PFSK-1 (cell line): ENCODE data around the gene C9orf50.

Experiments used
- FOXP2 ChIP-seq: optimal IDR thresholded peaks from 2 replicates; pipeline ENCODE3; 2011; ENCODE audit warnings: borderline replicate concordance, control low read depth, inconsistent platforms; ENCODE audit not compliant: insufficient read depth; ENCODE audit errors: extremely low read length, extremely low read depth
- POLR2AphosphoS5 ChIP-seq: IDR thresholded peaks from 2 replicates; pipeline ENCODE4 v1.6.1; 2012; ENCODE audit warnings: low read depth, mild to moderate bottlenecking, control low read depth, low read length, moderate library complexity
- REST ChIP-seq, 2 experiments: IDR thresholded peaks; 2 replicates each; pipeline versions ENCODE4 v1.6.1 to v1.8.0; 2011 to 2012; ENCODE audit warnings: low read depth in 2 of 2, low read length in 2 of 2, control low read depth in 1 of 2, inconsistent platforms in 1 of 2, mild to moderate bottlenecking in 1 of 2, moderate library complexity in 1 of 2; ENCODE audit not compliant: insufficient read depth in 1 of 2
- SIN3A ChIP-seq: IDR thresholded peaks from 2 replicates; pipeline ENCODE4 v1.6.1; 2012; ENCODE audit warnings: mild to moderate bottlenecking, low read length, moderate library complexity, borderline replicate concordance; ENCODE audit not compliant: insufficient read depth
- TAF1 ChIP-seq: IDR thresholded peaks from 2 replicates; pipeline ENCODE4 v1.6.1; 2012; ENCODE audit warnings: low read length, control low read depth, borderline replicate concordance; ENCODE audit not compliant: insufficient read depth

The C9orf50 gene

DNA sequence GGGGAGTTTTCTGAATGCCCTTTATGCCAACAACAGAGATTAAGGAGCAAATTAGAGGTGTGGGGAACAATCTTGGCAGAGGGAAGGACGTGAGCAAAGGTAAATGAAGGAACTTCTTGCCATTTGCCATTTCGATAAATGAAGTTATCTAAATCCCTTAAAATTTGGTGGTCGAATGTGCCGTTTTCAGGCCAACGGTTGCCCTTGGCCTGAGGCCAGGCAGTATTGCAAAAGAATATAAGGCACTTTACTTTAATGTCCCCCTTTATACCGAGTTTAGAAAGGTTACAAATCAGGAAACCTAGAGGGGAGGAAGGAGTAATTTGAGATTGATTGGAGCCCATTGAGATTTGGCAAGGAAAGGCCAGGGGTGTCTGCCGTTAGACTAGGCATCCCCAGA is 26.3 kb downstream of the C9orf50 start:
- no peak for TF ChIP-seq POLR2AphosphoS5
- no peak for TF ChIP-seq SIN3A
- no peak for TF ChIP-seq TAF1
- TF ChIP-seq REST (IDR thresholded peaks at IDR 0.05; ENCODE audit: insufficient read depth in 1 of 2, low read depth in 2 of 2, low read length in 2 of 2) = no peak
- TF ChIP-seq FOXP2 = no peak

DNA sequence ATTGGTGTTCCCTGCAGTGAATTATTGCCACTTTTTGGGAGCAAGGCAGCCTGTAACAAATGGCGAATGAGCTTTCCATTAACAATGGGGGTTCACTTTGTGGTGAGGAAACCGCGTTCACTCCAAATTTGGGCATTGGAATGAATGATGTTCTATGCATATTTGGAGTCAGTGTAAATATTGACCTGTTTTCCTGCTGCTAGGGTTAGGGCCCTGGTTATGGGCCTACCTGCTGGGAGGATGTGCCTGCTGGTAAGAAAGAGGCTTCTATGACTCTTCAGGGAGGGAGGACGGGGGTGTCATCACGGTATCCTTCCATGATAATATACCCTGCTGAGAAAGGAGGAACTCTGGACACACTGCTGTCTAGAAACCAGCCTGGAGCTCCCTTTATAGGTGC is 29.0 kb downstream of the C9orf50 start:
- no peak for TF ChIP-seq REST (IDR thresholded peaks at IDR 0.05; ENCODE audit: insufficient read depth in 1 of 2, low read depth in 2 of 2, low read length in 2 of 2)
- no peak for TF ChIP-seq FOXP2
- no peak for TF ChIP-seq TAF1
- no peak for TF ChIP-seq SIN3A
- TF ChIP-seq POLR2AphosphoS5 = no peak

GRCh38 chr9:129590466-129590865 is 30.4 kb downstream of the C9orf50 start:
- no peak for TF ChIP-seq TAF1
- no peak for TF ChIP-seq REST (IDR thresholded peaks at IDR 0.05; ENCODE audit: insufficient read depth in 1 of 2, low read depth in 2 of 2, low read length in 2 of 2)
- no peak for TF ChIP-seq POLR2AphosphoS5

DNA sequence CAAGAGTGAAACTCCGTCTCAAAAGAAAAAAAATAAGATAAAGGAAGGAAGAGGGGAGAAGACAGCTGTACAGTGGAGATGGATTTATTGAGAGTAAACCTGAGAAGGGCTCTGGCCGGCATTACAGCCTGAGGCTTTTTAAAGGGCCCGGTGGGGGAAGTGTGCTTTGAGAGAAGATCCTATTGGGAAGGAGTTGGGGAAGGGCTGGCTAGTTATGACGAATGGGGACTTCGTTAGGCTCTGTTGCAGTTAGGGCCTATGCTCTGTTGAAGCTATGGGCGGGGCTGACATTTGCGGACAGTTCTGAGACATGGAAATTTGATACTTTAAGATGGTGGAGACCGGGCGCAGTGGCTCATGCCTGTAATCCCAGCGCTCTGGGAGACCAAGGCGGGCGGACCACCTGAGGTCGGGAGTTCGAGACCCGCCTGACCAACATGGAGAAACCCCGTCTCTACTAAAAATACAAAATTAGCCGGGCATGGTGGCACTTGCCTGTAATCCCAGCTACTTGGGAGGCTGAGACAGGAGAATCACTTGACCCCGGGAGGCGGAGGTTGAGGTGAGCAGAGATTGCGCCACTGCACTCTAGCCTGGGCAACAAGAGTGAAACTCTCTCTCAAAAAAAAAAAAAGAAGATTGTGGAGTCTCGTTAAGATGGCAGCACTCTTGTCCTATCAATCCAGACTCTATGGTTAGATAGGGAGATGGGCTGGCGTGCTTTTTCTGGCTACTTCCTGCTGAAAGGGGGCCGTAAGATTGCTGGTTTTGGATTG is 33.2 kb downstream of the C9orf50 start:
- TF ChIP-seq POLR2AphosphoS5 (no peak), TAF1 (no peak), FOXP2 (no peak), REST (IDR thresholded peaks at IDR 0.05; ENCODE audit: insufficient read depth in 1 of 2, low read depth in 2 of 2, low read length in 2 of 2) (no peak), SIN3A (no peak)

- no peak for TF ChIP-seq POLR2AphosphoS5
- TF ChIP-seq SIN3A = no peak
- no peak for TF ChIP-seq REST (IDR thresholded peaks at IDR 0.05; ENCODE audit: insufficient read depth in 1 of 2, low read depth in 2 of 2, low read length in 2 of 2)
- no peak for TF ChIP-seq TAF1
- TF ChIP-seq FOXP2 = no peak
Measured at GRCh38 chr9:129586685-129587084, 34.2 kb downstream of the C9orf50 start.
